GM04504 (cell line): ENCODE results near the gene TMEM179B.
"Not testable (repeated sequence)": the region's sequence is repeated elsewhere in the genome, so short reads cannot be mapped to it uniquely, and the experiment has no call there.

Experiments used
- DNase-seq: peaks from one replicate; pipeline ENCODE4 v3.0.0-alpha.2; 2012; ENCODE audit warnings: low read depth

TMEM179B gene, protein sequence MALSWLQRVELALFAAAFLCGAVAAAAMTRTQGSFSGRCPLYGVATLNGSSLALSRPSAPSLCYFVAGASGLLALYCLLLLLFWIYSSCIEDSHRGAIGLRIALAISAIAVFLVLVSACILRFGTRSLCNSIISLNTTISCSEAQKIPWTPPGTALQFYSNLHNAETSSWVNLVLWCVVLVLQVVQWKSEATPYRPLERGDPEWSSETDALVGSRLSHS

GRCh38 chr11:62787005-62787759 is at the start of gene TMEM179B:
TMEM179B (plus strand) TSS chr11:62787402; CDS start chr11:62787432, 30 bp downstream.
- peak; percentile 94 for DNase-seq

DNA sequence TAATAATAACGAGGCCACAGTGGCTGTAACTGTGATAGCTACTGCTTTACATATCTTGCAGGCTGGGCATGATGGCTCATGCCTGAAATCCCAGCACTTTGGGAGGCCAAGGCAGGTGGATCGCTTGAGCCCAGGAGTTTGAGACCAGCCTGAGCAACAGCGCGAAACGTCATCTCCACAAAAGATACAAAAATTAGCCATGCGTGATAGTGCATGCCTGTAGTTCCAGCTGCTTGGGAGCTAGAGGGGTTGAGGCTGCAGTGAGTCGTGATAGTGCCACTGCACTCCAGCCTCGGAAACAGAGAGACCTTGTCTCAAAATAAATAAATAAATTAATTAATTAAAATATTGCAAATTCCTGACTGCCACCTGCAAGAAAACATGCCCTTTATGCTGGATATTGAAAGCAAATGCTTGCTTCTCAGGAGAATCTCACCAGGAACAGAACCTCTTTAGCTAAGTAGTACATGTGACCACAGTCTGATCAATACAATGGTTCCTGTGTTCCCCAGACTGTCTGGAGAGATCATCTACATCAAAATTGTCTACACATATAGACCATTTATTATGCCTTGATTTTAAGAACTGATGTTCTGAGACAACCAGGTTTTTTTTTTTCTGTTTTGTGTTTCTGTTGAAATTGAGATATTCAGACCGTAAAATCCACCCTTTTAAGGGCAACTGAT is 39.6 kb upstream of the TMEM179B start:
- no peak for DNase-seq

GRCh38 chr11:62749931-62750330 is 37.3 kb upstream of the TMEM179B start:
- not testable (repeated sequence) for DNase-seq

DNA sequence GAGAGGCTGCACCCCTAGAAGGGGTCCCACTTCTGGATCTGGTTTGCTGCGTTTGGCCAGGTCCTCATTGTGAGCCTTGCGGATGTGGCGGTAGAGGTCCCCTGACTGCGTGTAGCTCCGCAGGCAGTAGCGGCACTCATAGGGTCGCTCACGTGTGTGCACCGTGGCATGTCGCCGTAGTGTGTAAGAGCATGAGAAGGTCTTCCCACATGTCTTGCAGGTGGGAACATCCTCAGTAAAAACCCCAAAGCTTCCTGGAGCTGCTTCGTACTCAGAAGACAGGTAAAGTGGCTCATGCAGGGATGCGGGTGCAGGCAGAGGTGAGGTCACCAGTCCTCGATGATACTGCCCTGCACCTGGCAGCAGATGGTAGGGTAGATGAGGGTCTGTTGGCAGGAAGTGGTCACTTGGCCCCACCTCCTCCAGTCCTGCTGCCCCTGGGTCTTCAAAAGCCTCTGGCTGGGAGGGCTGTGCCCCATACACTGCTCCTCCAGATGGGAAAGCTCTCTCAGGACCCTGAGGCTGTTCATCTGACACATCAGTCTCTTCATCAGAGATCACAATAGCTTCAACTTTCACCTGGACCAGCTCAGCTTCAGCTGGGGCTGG is 34.9 kb upstream of the TMEM179B start:
- no peak for DNase-seq

GRCh38 chr11:62752994-62753735 is 34.0 kb upstream of the TMEM179B start:
- DNase-seq: no peak

DNA sequence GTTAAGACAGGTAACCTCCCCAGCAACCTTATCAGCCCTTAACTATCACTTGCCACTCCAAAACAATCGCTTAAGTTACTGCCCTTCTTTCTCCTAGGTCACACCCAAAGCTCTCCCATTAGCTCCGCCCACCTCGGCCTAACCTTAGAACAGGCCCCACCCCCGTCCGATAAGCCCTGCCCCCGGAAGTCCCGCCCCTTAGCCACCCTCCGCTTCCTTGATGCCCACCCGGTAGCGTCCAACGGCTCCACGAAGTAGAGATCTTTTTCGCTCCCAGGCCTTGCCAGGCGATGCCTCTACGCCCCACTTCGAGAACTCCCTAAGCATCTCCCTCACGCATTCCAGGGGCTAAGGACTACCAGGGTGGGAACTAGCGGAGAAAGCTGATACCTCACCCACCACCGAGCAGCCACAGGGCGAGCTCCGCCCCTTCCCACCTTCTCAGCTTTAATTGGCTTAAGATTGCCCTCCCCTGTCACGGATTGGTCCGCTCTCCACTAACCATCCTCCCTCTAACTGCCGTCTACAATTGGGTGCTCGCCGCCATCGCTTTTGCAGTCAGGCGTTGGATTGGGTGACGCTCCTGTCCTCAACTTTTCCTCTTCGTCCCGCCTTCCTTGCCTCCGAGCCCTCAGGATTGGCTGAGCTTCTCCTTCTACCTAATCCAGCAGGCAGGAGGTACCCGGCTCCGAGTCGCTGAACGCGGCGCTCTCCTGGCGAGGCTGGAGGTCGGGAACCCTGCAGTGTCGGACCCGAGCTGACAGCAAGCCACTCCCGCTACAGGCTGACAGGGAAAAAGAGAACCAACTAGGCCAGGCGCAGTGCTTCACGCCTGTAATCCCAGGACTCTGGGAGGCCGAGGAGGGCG is 33.2 kb upstream of the TMEM179B start, which contains the start of gene ZBTB3:
Gene ZBTB3, minus strand, starts transcription at position 425 of the 868 bp plus-strand sequence. CDS start 496 bp downstream, outside the sequence.
- peak; percentile 99 for DNase-seq

- no peak for DNase-seq
Measured at GRCh38 chr11:62755086-62755615, 32.1 kb upstream of the TMEM179B start.

GRCh38 chr11:62757846-62758788 is 29.1 kb upstream of the TMEM179B start:
- no peak for DNase-seq

DNA sequence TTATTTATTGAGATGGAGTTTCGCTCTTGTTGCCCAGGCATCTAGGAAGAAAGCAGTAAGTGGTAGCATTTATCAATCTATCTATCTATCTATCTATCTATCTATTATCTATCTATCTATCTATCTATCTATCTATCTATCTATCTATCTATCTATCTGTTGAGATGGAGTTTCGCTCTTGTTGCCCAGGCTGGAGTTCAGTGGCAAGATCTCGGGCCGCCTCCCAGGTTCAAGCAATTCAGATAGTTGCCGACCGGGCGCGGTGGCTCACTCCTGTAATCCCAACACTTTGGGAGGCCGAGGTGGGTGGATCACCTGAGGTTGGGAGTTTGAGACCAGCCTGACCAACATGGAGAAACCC is 26.4 kb upstream of the TMEM179B start:
- not testable (repeated sequence) for DNase-seq

DNA sequence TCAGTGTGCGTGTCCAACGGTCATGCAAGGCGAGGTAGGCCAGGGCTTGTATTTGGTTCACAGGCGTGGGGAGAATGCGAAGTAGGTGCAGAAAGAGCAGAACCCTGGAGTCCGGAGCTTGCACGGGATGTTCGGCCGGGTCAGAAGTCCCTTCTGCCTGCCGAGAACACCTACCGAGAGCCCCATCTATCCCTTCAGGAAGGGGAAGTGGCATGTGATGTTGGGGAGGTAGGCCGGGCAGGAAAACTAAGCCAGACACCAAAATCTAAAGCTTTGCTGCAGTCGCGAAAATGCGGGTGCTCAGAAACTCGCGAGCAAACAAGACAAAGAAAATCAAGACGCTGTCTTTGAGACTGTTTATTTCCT is 16.4 kb upstream of the TMEM179B start:
- no peak for DNase-seq

DNA sequence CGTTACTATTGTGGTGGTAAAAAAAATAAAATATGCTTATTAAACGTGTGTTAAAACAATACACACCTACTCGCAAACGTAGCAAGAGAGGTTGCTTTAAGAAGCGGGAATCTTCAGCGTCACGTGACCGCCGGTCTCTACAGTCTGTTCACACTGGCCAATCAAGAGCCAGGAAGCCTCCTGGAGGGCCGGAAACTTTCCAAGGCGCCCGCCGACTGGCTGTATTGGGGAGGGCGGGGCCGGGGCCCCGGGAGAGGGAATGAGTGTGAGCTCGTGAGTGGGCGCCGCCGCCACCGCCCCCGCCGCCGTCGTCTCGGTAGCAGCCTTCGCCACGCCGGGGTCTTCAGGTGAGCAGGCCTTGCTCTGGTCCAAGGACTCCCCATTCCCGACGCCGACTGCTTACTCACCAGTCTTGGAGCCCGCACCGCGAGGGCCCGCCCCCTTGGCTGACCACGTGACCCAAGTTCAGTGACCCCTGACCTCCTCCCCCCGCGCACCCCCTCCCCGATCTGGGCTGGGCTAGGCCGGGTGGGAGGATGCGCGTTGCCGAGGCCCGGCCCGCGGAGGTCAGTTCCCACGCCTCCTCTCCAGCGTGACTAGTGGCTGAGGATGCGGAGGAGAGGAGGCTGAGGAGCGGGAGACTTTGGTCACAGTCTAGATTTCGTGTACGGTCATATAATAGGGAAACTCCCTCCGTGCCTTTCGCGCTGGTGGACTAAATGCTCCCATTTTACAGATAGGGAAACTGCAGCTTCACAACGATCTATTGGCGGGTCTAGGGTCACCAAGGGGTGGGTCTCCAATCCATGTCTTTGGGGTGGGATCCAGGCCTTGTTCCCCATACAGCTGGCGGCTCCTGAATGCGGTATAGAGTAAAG is 15.8 kb upstream of the TMEM179B start, which contains the start of gene TAF6L:
Gene TAF6L, plus strand, starts transcription at position 253 of the 878 bp plus-strand sequence. CDS start 4,388 bp downstream, outside the sequence.
- DNase-seq: peak; percentile 92

DNA sequence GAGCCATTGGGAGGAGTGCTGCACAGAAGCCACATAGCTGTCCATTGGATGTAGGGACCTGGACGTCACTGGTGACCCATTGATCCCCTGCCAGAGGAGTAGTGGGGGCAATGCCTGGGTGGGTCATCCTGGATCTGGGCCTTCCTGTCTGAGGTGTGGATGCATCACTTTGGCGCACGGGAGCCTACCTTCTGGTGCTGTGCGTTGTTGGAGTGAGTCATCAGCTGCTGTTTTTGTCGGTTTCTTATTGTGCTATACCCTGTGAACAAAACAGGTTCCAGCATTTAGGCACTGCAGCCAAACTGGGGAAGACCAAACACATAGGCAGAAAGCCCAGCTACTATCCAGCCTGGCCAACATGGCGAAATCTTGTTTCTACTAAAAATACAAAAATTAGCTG is 12.8 kb upstream of the TMEM179B start:
- DNase-seq: no peak

GRCh38 chr11:62775646-62776045 is 11.6 kb upstream of the TMEM179B start:
- DNase-seq: no peak

DNA sequence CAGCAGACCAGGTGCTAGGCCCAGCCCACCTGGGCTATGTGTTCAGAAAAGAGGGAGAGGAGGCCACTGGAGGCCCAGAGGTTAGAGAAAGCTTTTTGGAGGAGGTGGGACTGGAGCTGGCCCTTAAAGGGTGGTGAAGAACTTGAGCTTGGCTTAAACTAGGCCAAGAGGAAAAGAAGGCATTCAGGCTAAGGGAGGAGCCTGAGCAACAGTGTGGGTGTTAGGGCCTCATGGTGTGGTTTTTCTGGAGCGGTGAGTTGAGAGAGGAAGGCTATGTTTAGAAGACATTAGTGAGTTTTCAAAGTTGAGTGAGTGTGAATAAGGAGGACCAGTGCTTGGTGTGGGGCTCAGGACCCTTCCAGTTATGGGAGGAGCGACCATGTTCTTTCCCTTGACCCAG is 9.8 kb upstream of the TMEM179B start:
- DNase-seq: no peak

- DNase-seq: no peak
Measured at GRCh38 chr11:62778441-62778840, 8.8 kb upstream of the TMEM179B start.

GRCh38 chr11:62782753-62783152 is 4.4 kb upstream of the TMEM179B start:
- DNase-seq: no peak

GRCh38 chr11:62786318-62787004 is 741 bp upstream of the TMEM179B start:
- DNase-seq: peak; percentile 69

DNA sequence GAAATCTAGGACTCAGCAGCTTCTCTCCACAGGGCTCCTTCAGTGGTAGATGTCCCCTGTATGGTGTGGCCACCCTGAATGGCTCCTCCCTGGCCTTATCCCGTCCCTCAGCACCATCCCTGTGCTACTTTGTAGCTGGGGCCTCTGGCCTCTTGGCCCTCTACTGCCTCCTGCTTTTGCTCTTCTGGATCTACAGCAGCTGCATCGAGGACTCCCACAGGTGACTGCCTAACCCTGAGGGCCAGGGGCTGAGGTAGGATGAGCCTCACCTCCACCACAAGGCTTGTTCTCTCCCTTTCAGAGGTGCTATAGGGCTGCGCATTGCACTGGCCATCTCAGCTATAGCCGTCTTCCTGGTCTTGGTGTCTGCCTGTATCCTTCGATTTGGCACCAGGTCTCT is 1.8 kb downstream of the TMEM179B start:
- no peak for DNase-seq
